ENCODE data around the gene DLGAP5.
A peak's percentile ranks its signal among the peaks of the same experiment; 100 is the strongest.

Gene DLGAP5

GRCh38 chr14:55103971-55104954 lies 87.1 kb downstream of the DLGAP5 start:
- TF ChIP-seq EZH2phosphoT487 (IDR thresholded peaks at IDR 0.05; ENCODE audit: low read depth) (no peak), CTCF (IDR thresholded peaks at IDR 0.05; ENCODE audit: low read depth, low read length) (no peak)
- Histone ChIP-seq H4K20me1 (ENCODE audit: insufficient read depth, low read length) (no peaks in the 10 kb centered on the region), H3K79me2 (ENCODE audit: low read length) (no peaks in the 10 kb centered on the region), H3K4me2 (ENCODE audit: low read length) (peak overlapping the region; percentile 77), H3K4me3 (ENCODE audit: low read length) (no peak overlapping the region), H3K9ac (ENCODE audit: low read length) (no peak overlapping the region), H3K9me3 (ENCODE audit: insufficient read depth, low read length) (no peaks in the 10 kb centered on the region), H3K27me3 (ENCODE audit: low read depth, low read length) (no peaks in the 10 kb centered on the region), H3K4me1 (ENCODE audit: low read length) (peaks cover 41% of the 10 kb centered on the region), H3K36me3 (replicated peaks; ENCODE audit: low read depth, low read length) (no peaks in the 10 kb centered on the region), H3K27ac (ENCODE audit: low read length) (0 out of 2 replicates have a peak overlapping the region, but pooled peaks have one; percentile 39), H2AFZ (ENCODE audit: low read depth, low read length) (0 out of 2 replicates have a peak overlapping the region, but pooled peaks have one; percentile 84)

- peak overlapping the region; percentile 41 for H3K9ac ChIP-seq (ENCODE audit: low read length)
- no peaks in the 10 kb centered on the region for H3K27me3 ChIP-seq (ENCODE audit: low read depth, low read length)
- H3K9me3 ChIP-seq (ENCODE audit: insufficient read depth, low read length): no peaks in the 10 kb centered on the region
- H2AFZ ChIP-seq (ENCODE audit: low read depth, low read length): peak overlapping the region; percentile 84
- peak overlapping the region; percentile 39 for H3K27ac ChIP-seq (ENCODE audit: low read length)
- no peaks in the 10 kb centered on the region for H4K20me1 ChIP-seq (ENCODE audit: insufficient read depth, low read length)
- no peak for TF ChIP-seq CTCF (IDR thresholded peaks at IDR 0.05; ENCODE audit: low read depth, low read length)
- no peak for TF ChIP-seq EZH2phosphoT487 (IDR thresholded peaks at IDR 0.05; ENCODE audit: low read depth)
- peaks cover 53% of the 10 kb centered on the region for H3K4me1 ChIP-seq (ENCODE audit: low read length)
- H3K4me3 ChIP-seq (ENCODE audit: low read length): peak overlapping the region; percentile 55
- peak overlapping the region; percentile 77 for H3K4me2 ChIP-seq (ENCODE audit: low read length)
- no peaks in the 10 kb centered on the region for H3K36me3 ChIP-seq (replicated peaks; ENCODE audit: low read depth, low read length)
- no peaks in the 10 kb centered on the region for H3K79me2 ChIP-seq (ENCODE audit: low read length)
These were observed 88.3 kb downstream of the DLGAP5 start for GRCh38 chr14:55103005-55103640.

- no peaks in the 10 kb centered on the region for H3K36me3 ChIP-seq (replicated peaks; ENCODE audit: low read depth, low read length)
- H3K27ac ChIP-seq (ENCODE audit: low read length): peak overlapping the region; percentile 43
- H2AFZ ChIP-seq (ENCODE audit: low read depth, low read length): no peak overlapping the region
- no peaks in the 10 kb centered on the region for H3K27me3 ChIP-seq (ENCODE audit: low read depth, low read length)
- H3K9ac ChIP-seq (ENCODE audit: low read length): no peak overlapping the region
- peaks cover 62% of the 10 kb centered on the region for H3K4me1 ChIP-seq (ENCODE audit: low read length)
- H3K79me2 ChIP-seq (ENCODE audit: low read length): no peaks in the 10 kb centered on the region
- peak overlapping the region; percentile 77 for H3K4me2 ChIP-seq (ENCODE audit: low read length)
- H3K9me3 ChIP-seq (ENCODE audit: insufficient read depth, low read length): no peaks in the 10 kb centered on the region
- H4K20me1 ChIP-seq (ENCODE audit: insufficient read depth, low read length): no peaks in the 10 kb centered on the region
- H3K4me3 ChIP-seq (ENCODE audit: low read length): peak overlapping the region; percentile 55
- TF ChIP-seq EZH2phosphoT487 (IDR thresholded peaks at IDR 0.05; ENCODE audit: low read depth) (no peak), CTCF (IDR thresholded peaks at IDR 0.05; ENCODE audit: low read depth, low read length) (no peak)
These were observed 89.2 kb downstream of the DLGAP5 start for GRCh38 chr14:55102141-55102621.

- Histone ChIP-seq H3K79me2 (ENCODE audit: low read length) (no peaks in the 10 kb centered on the region), H3K36me3 (replicated peaks; ENCODE audit: low read depth, low read length) (no peaks in the 10 kb centered on the region), H3K4me2 (ENCODE audit: low read length) (peak overlapping the region; percentile 77), H3K4me1 (ENCODE audit: low read length) (peaks cover 63% of the 10 kb centered on the region), H3K9me3 (ENCODE audit: insufficient read depth, low read length) (no peaks in the 10 kb centered on the region), H3K9ac (ENCODE audit: low read length) (no peak overlapping the region), H3K4me3 (ENCODE audit: low read length) (no peak overlapping the region), H3K27me3 (ENCODE audit: low read depth, low read length) (no peaks in the 10 kb centered on the region), H4K20me1 (ENCODE audit: insufficient read depth, low read length) (no peaks in the 10 kb centered on the region), H2AFZ (ENCODE audit: low read depth, low read length) (no peak overlapping the region), H3K27ac (ENCODE audit: low read length) (peak overlapping the region; percentile 43)
- TF ChIP-seq CTCF (IDR thresholded peaks at IDR 0.05; ENCODE audit: low read depth, low read length) (no peak), EZH2phosphoT487 (IDR thresholded peaks at IDR 0.05; ENCODE audit: low read depth) (no peak)
These were observed 89.7 kb downstream of the DLGAP5 start for GRCh38 chr14:55101698-55102097.
